LNCaP clone FGC (cell line): Measurements from ENCODE around the gene MET.
"Not testable (repeated sequence)": the region's sequence is repeated elsewhere in the genome, so short reads cannot be mapped to it uniquely, and the experiment has no call there.

ENCODE experiments used
- DNase-seq: peaks from one replicate; pipeline ENCODE4 v3.0.0-alpha.2; 2011; ENCODE audit warnings: low read depth
- H3K4me3 ChIP-seq: 2 replicates; pipeline ENCODE4 v1.5.1; 2011; ENCODE audit warnings: mild to moderate bottlenecking, low read depth, low read length, control low read depth
- TF ChIP-seq, protein P1 (sequence below): IDR thresholded peaks from 2 replicates; pipeline ENCODE4 v1.5.1; 2012; ENCODE audit warnings: mild to moderate bottlenecking; ENCODE audit not compliant: control insufficient read depth, insufficient read depth; ENCODE audit errors: extremely low read depth

MET gene

DNA sequence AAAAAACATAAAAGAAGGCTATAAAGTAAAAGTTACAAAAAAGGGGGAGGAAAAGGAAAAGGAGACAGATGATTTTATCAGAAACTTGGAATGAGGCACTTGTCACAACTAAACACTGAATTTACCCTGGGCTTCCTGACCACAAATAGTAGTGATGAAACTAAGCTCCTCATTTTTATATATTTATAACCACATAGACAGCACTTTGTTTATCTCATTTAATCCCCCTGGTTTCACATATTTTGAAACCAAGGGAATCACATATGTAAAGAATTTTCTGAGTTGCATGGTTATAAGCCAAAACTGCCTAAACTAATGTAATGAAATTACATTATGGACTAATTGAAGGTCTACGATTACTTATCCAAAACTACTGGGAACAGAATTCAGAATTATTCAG, 39.6 kb upstream of the MET start:
- DNase-seq = no peak
- TF ChIP-seq, protein P1, sequence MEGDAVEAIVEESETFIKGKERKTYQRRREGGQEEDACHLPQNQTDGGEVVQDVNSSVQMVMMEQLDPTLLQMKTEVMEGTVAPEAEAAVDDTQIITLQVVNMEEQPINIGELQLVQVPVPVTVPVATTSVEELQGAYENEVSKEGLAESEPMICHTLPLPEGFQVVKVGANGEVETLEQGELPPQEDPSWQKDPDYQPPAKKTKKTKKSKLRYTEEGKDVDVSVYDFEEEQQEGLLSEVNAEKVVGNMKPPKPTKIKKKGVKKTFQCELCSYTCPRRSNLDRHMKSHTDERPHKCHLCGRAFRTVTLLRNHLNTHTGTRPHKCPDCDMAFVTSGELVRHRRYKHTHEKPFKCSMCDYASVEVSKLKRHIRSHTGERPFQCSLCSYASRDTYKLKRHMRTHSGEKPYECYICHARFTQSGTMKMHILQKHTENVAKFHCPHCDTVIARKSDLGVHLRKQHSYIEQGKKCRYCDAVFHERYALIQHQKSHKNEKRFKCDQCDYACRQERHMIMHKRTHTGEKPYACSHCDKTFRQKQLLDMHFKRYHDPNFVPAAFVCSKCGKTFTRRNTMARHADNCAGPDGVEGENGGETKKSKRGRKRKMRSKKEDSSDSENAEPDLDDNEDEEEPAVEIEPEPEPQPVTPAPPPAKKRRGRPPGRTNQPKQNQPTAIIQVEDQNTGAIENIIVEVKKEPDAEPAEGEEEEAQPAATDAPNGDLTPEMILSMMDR = no peak
- no peak overlapping the region for H3K4me3 ChIP-seq

DNA sequence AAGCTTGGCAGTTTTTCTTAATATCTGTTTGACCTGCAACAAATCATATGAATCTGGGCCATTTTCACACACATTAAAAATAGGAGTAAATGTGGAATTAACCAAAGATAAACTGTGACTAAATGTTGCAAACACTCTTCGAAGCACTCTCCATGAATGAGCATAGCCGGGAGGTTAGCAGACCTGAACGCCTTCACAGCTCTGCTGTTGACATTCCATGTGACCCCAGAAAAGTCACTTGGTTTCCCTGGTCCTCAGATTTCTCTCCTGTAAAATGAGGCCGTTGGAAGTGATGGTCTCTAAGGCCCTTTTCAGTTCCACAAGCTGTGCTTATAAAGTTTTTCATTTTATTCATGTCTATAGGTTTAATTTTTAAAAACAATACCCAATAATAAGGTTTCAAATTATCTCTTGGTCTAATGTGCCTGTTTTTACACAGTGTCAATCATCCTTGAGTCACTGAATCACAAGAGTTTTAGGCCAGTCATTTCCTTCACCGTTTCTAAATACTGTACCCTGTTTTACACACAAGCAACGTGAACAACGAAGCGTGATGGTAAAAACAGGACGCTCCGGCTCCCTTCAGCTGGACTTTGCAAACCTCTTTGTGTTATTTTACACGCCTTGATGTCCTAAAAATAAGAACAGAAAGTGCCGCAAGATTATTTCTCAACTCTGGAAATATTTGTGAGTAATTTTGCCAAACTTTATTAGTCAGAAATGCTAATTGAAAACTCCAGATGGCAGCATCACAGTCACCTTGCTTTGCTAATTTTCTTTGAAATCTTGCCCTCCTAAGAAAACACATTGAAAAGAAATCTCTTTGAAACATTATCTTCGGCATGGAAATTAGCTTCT, 38.6 kb upstream of the MET start:
- H3K4me3 ChIP-seq = no peak overlapping the region
- no peak for DNase-seq
- TF ChIP-seq, protein P1 = no peak

DNA sequence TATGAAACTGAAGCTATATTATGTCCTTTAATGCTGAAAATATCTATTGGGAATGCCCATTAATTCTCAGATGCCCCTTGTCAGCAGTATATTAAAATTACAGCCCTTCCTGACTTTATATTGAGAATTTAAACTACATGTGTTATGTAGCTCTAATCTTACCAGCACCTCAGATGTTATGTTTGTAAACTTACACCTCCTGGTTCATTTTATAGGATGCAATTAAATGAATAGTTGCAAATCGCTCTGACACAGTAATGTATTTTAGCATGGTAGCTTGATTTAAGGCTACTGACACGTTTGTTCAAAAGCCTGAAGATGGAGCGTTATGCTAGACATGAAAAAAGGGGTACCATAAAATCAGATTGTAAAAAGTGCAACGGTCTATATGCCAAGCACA, 35.0 kb upstream of the MET start:
- no peak for DNase-seq
- TF ChIP-seq, protein P1 = no peak
- no peak overlapping the region for H3K4me3 ChIP-seq

DNA sequence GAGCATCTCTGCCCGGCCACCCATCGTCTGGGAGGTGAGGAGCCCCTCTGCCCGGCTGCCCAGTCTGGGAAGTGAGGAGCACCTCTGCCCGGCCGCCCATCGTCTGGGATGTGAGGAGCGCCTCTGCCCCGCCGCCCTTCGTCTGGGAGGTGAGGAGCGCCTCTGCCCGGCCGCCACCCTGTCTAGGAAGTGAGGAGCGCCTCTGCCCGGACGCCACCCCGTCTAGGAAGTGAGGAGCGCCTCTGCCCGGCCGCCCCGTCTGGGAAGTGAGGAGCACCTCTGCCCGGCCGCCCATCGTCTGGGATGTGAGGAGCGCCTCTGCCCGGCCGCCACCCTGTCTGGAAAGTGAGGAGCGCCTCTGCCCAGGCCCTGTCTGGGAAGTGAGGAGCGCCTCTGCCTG, 33.4 kb upstream of the MET start:
- H3K4me3 ChIP-seq, DNase-seq: not testable (repeated sequence)

DNA sequence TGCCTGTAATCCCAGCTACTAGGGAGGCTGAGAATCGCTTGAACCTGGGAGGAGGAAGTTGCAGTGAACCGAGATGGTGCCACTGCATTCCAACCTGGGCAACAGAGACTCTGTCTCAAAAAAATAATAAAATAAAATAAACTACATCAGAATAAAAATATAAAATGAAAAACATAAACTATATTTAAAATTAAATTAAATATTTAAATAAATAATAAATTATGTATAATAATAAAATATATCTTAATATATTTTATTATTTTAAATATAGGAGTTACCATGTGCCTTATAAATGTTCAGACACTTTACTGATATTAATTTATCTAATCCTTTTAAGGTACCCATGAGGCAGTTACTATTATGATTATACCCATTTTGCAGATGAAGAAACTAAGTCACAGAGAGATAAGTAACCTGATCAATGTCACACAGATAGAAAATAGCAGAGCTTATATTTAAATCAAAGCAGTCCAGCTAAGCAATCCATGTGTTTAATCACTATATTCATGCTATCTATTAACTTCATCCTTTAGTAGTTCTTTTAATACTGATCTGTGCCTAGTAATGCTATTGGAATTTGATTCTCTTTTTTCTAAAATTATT, 30.3 kb upstream of the MET start:
- TF ChIP-seq, protein P1 = no peak
- DNase-seq = no peak
- no peak overlapping the region for H3K4me3 ChIP-seq

DNA sequence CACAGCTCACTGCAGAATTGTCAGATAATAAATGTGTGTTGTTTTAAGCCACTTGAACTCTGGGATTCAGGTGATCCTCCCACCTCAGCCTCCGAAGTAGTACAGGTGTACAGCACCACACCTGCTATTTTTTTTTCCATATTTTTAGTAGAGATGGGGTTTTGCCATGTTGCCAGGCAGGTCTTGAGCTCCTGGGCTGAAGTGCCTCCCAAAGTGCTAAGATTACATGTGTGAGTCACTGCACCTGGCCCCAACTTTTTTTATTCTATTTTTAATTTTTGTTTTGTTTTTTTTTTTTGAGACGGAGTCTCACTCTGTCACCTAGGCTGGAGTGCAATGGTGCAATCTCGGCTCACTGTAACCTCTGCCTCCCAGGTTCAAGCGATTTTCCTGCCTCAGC, 28.8 kb upstream of the MET start:
- DNase-seq = not testable (repeated sequence)

DNA sequence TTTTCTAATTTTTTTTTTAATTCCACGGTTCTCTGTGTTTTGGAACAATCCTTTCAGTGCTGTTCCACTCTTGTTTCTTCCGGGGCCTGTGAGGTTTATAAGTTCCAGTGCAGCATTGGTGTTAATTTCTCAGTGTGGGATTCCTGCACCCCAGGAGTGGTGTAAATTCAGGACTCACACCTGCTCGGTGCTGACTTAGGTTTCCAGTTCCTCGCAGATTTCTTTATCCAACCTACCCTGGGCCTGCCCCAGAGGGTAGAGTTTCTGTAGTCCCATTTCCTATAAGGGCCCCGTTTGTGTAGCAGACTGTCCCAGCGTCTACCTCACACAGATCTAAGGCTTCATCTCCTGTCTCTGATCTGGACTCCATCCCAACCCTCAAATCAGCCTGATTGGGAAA, 27.4 kb upstream of the MET start:
- no peak for DNase-seq
- H3K4me3 ChIP-seq = no peak overlapping the region
- TF ChIP-seq, protein P1 = no peak

More for the DNA sequence above, 28.8 kb upstream of the MET start:
- H3K4me3 ChIP-seq = not testable (repeated sequence)

DNA sequence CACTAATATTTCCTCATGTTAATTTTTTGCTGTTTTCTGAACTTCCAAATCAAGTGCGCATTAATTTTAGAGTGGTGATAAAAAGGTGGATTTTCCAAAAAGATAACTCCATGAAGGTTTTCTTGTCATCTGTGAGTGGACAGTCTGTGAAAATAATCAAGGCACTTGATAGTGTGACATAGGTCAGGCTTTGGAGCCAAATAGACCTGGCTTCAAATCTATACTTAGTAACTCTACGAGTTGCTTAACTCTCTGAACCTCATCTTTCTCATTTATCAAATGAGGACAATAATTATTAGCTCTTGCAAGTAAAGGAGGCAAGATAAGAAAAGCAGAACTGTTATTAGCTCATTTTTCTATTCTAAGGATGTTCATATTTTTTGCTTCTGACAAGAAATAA, 24.7 kb upstream of the MET start:
- H3K4me3 ChIP-seq = no peak overlapping the region
- TF ChIP-seq, protein P1 = no peak
- no peak for DNase-seq
